IMR-90 (cell line): ENCODE measurements around the gene MS4A18. TPM values are rescaled to one million over a fixed set of nuclear protein-coding genes. Genes with fewer than 3 reads are reported as not detected.

Source experiments
- ATAC-seq: fragments of 200-7000 bp; cut with Tn5 transposase; 2 replicates; pipeline ENCODE4 v1.9.1; 2020; ENCODE audit warnings: low read depth, mild to moderate bottlenecking, moderate library complexity
- BruUV-seq: library from RNA; stranded (reverse); fragments of 400-500 nt; replicated peaks from 2 replicates; lab custom pipeline; 2021; lab: Mats Ljungman, UMichigan
- CTCF ChIA-PET: fragments of 300-600 bp; formaldehyde crosslinking; extraction: SDS; loops from one replicate; lab custom pipeline; 2021; ENCODE audit warnings: antibody characterized with exemption; lab: Yijun Ruan, JAX
- POLR2A ChIA-PET: fragments of 300-600 bp; sonication (Branson Sonifier 250); formaldehyde crosslinking; loops from one replicate; lab custom pipeline; 2022; ENCODE audit warnings: antibody characterized with exemption; ENCODE audit not compliant: unreplicated experiment; lab: Charles Lee
- DNase-seq: peaks from one replicate; pipeline ENCODE4 v3.0.0; 2013
- H2AFZ ChIP-seq: replicated peaks from 2 replicates; pipeline ENCODE3; 2013; ENCODE audit warnings: low read length, mild to moderate bottlenecking; ENCODE audit not compliant: poor library complexity
- H2AK5ac ChIP-seq: 2 replicates; pipeline ENCODE4 v1.6.1; 2013; ENCODE audit warnings: low read depth, low read length, inconsistent platforms
- H2AK9ac ChIP-seq: replicated peaks from 2 replicates; pipeline ENCODE3; 2013; ENCODE audit warnings: mild to moderate bottlenecking, low read depth, low read length, moderate library complexity; ENCODE audit not compliant: poor library complexity
- H2BK120ac ChIP-seq: 2 replicates; pipeline ENCODE4 v1.6.1; 2013; ENCODE audit warnings: low read depth, low read length, inconsistent platforms
- H2BK15ac ChIP-seq: 3 replicates; pipeline ENCODE4 v1.6.1; 2013; ENCODE audit warnings: low read depth, low read length, inconsistent platforms
- H2BK20ac ChIP-seq: 2 replicates; pipeline ENCODE4 v1.6.1; 2013; ENCODE audit warnings: low read depth, mild to moderate bottlenecking, inconsistent platforms, low read length, moderate library complexity
- H2BK5ac ChIP-seq: 2 replicates; pipeline ENCODE4 v1.6.1; 2013; ENCODE audit warnings: mild to moderate bottlenecking, low read depth, low read length, inconsistent platforms; ENCODE audit not compliant: poor library complexity, severe bottlenecking
- H3K14ac ChIP-seq: replicated peaks from 2 replicates; pipeline ENCODE4 v1.6.1; 2013; ENCODE audit warnings: low read depth, low read length, inconsistent platforms
- H3K18ac ChIP-seq: 2 replicates; pipeline ENCODE4 v1.6.1; 2013; ENCODE audit warnings: low read depth, low read length, control low read depth
- H3K23ac ChIP-seq: 2 replicates; pipeline ENCODE4 v1.6.1; 2013; ENCODE audit warnings: low read depth, low read length, inconsistent platforms
- H3K27ac ChIP-seq: 2 replicates; pipeline ENCODE4 v1.5.1; 2013; ENCODE audit warnings: mild to moderate bottlenecking, control low read depth, low read length; ENCODE audit not compliant: insufficient read depth
- H3K27me3 ChIP-seq: 2 replicates; pipeline ENCODE4 v1.6.1; 2013; ENCODE audit warnings: low read length; ENCODE audit not compliant: control insufficient read depth, insufficient read depth
- H3K36me3 ChIP-seq: 2 replicates; pipeline ENCODE4 v1.6.1; 2013; ENCODE audit warnings: low read length, mixed read lengths; ENCODE audit not compliant: control insufficient read depth, insufficient read depth
- H3K4ac ChIP-seq: 2 replicates; pipeline ENCODE4 v1.6.1; 2013; ENCODE audit warnings: low read depth, low read length, inconsistent platforms
- H3K4me1 ChIP-seq: 2 replicates; pipeline ENCODE4 v1.6.1; 2013; ENCODE audit warnings: low read length, mixed read lengths; ENCODE audit not compliant: control insufficient read depth, insufficient read depth
- H3K4me2 ChIP-seq: 2 replicates; pipeline ENCODE4 v1.6.1; 2013; ENCODE audit warnings: low read depth, mild to moderate bottlenecking, control low read depth, low read length, moderate library complexity
- H3K4me3 ChIP-seq: 2 replicates; pipeline ENCODE4 v1.5.1; 2013; ENCODE audit warnings: low read depth, mild to moderate bottlenecking, control low read depth, low read length, moderate library complexity; ENCODE audit not compliant: insufficient read depth
- H3K56ac ChIP-seq: 2 replicates; pipeline ENCODE4 v1.6.1; 2013; ENCODE audit warnings: low read length, inconsistent platforms; ENCODE audit not compliant: insufficient read depth; ENCODE audit errors: extremely low read depth
- H3K79me1 ChIP-seq, 2 experiments: 2 replicates each; pipeline ENCODE4 v1.6.1; 2013; ENCODE audit warnings: low read length in 2 of 2, inconsistent platforms in 1 of 2, low read depth in 1 of 2
- H3K9ac ChIP-seq: 2 replicates; pipeline ENCODE4 v1.6.1; 2013; ENCODE audit warnings: low read depth, low read length, control low read depth
- H3K9me1 ChIP-seq: 2 replicates; pipeline ENCODE4 v1.6.1; 2013; ENCODE audit warnings: low read length, inconsistent platforms; ENCODE audit not compliant: insufficient read depth
- H3K9me3 ChIP-seq: 2 replicates; pipeline ENCODE4 v1.6.1; 2013; ENCODE audit warnings: low read length; ENCODE audit not compliant: control insufficient read depth, insufficient read depth
- H4K20me1 ChIP-seq: 2 replicates; pipeline ENCODE4 v1.6.1; 2013; ENCODE audit warnings: low read length, inconsistent platforms; ENCODE audit not compliant: insufficient read depth
- H4K5ac ChIP-seq: 2 replicates; pipeline ENCODE4 v1.6.1; 2013; ENCODE audit warnings: mild to moderate bottlenecking, low read depth, low read length, control low read depth
- H4K8ac ChIP-seq, 2 experiments: 2 replicates each; pipeline ENCODE4 v1.6.1; 2013; ENCODE audit warnings: low read depth in 2 of 2, low read length in 2 of 2, control low read depth in 1 of 2, inconsistent platforms in 1 of 2
- H4K91ac ChIP-seq: 2 replicates; pipeline ENCODE4 v1.6.1; 2013; ENCODE audit warnings: low read depth, low read length, inconsistent platforms; ENCODE audit not compliant: insufficient read depth
- BHLHE40 ChIP-seq: fragments of 150-350 bp; IDR thresholded peaks from 2 replicates; pipeline ENCODE4 v1.6.1; 2016; ENCODE audit warnings: mild to moderate bottlenecking, low read depth, low read length
- CEBPB ChIP-seq: IDR thresholded peaks from 2 replicates; pipeline ENCODE4 v1.6.1; 2012; ENCODE audit warnings: low read depth, low read length, improper control_type of control experiment
- CHD1 ChIP-seq: IDR thresholded peaks from 2 replicates; pipeline ENCODE4 v1.6.1; 2012; ENCODE audit warnings: low read depth, low read length, improper control_type of control experiment
- CTCF ChIP-seq: conservative IDR thresholded peaks from 2 replicates; pipeline ENCODE4 v1.5.1; 2012; ENCODE audit warnings: mild to moderate bottlenecking, low read depth, low read length, improper control_type of control experiment
- ELK1 ChIP-seq: fragments of 150-350 bp; IDR thresholded peaks from 2 replicates; pipeline ENCODE4 v1.6.1; 2016; ENCODE audit warnings: low read depth, mild to moderate bottlenecking, low read length, moderate library complexity, borderline replicate concordance
- FOS ChIP-seq: fragments of 150-350 bp; IDR thresholded peaks from 2 replicates; pipeline ENCODE4 v1.6.1; 2016; ENCODE audit warnings: low read depth, low read length
- MAFK ChIP-seq: IDR thresholded peaks from 2 replicates; pipeline ENCODE4 v1.6.1; 2012; ENCODE audit warnings: low read depth, low read length, improper control_type of control experiment
- MAZ ChIP-seq: IDR thresholded peaks from 2 replicates; pipeline ENCODE4 v1.6.1; 2012; ENCODE audit warnings: low read depth, mild to moderate bottlenecking, low read length, improper control_type of control experiment, moderate library complexity, borderline replicate concordance
- MXI1 ChIP-seq: IDR thresholded peaks from 2 replicates; pipeline ENCODE4 v1.6.1; 2012; ENCODE audit warnings: low read depth, mild to moderate bottlenecking, low read length, moderate library complexity, borderline replicate concordance
- NFE2L2 ChIP-seq: fragments of 150-350 bp; IDR thresholded peaks from 2 replicates; pipeline ENCODE4 v1.6.1; 2016; ENCODE audit warnings: low read depth, mild to moderate bottlenecking, low read length
- POLR2A ChIP-seq: IDR thresholded peaks from 2 replicates; pipeline ENCODE4 v1.6.1; 2012; ENCODE audit warnings: mild to moderate bottlenecking, low read depth, low read length
- RAD21 ChIP-seq: IDR thresholded peaks from 2 replicates; pipeline ENCODE4 v1.6.1; 2012; ENCODE audit warnings: low read length, improper control_type of control experiment
- RCOR1 ChIP-seq: IDR thresholded peaks from 2 replicates; pipeline ENCODE4 v1.6.1; 2012; ENCODE audit warnings: mild to moderate bottlenecking, low read length, improper control_type of control experiment; ENCODE audit not compliant: insufficient replicate concordance
- RFX5 ChIP-seq: IDR thresholded peaks from 2 replicates; pipeline ENCODE4 v1.8.0; 2012; ENCODE audit warnings: low read depth, mild to moderate bottlenecking, low read length, moderate library complexity
- SMC3 ChIP-seq: fragments of 150-350 bp; IDR thresholded peaks from 2 replicates; pipeline ENCODE4 v1.6.1; 2016; ENCODE audit warnings: low read depth, mild to moderate bottlenecking, antibody characterized with exemption, low read length, moderate library complexity
- USF2 ChIP-seq: fragments of 150-350 bp; IDR thresholded peaks from 2 replicates; pipeline ENCODE4 v1.6.1; 2017; ENCODE audit warnings: mild to moderate bottlenecking, antibody characterized with exemption, low read length, low read depth
- WGBS, 2 experiments: methylation state at CpG; one replicate each; pipeline versions ENCODE4 v1.1.5 to v1.1.7; 2013; ENCODE audit warnings: missing lambda C conversion rate in 2 of 2; ENCODE audit not compliant: insufficient read length in 1 of 2; ENCODE audit errors: extremely low coverage in 2 of 2; 5-methylcytosine and 5-hydroxymethylcytosine counted together
- dilution Hi-C: fragments of 300-500 bp; cut with HindIII; formaldehyde crosslinking; loops from one replicate; pipeline ENCODE4 v1.14.3; 2018; ENCODE audit warnings: low sequenced_read_pairs; ENCODE audit not compliant: unreplicated experiment
- in situ Hi-C: fragments of 300-500 bp; cut with MboI; formaldehyde crosslinking; loops from 3 replicates; pipeline ENCODE4 v1.14.3; 2019; ENCODE audit warnings: low sequenced_read_pairs, inconsistent platforms, mixed read lengths
- intact Hi-C: fragments of 100-400 bp; cut with micrococcal nuclease; formaldehyde crosslinking; loops from 2 replicates; pipeline ENCODE4 v1.10.0; 2022
- polyA plus RNA-seq, 3 experiments: library from polyadenylated mRNA; depleted of rRNA; stranded (reverse); fragments of >200 nt; gene quantifications; 2 replicates each; pipeline ENCODE4 v1.2.3, GENCODE V29; 2012; ENCODE audit warnings: low replicate concordance in 1 of 3
- total RNA-seq: library from RNA; depleted of rRNA; stranded (reverse); fragments of >200 nt; gene quantifications from 2 replicates; pipeline ENCODE4 v1.2.3, GENCODE V29; 2012

MS4A18 gene
- total and polyA plus RNA-seq, 2 of the 4 experiments (the other 2 are of a cell fraction), result not detected

- no peaks in the 10 kb centered on the region for H3K9me1 ChIP-seq
- no peak overlapping the region for H3K27ac ChIP-seq
- POLR2A ChIA-PET, result no interaction called here
- dilution Hi-C loops (no loop called here), in situ Hi-C loops (no loop called here), intact Hi-C loops (no loop called here)
- H4K91ac ChIP-seq, result no peak overlapping the region
- no peak overlapping the region for H4K5ac ChIP-seq
- H2AK5ac ChIP-seq, result no peak overlapping the region
- no peak overlapping the region for H3K14ac ChIP-seq
- DNase-seq (no peak), ATAC-seq (no peak)
- H3K9ac ChIP-seq, result no peak overlapping the region
- no peak overlapping the region for H3K4me2 ChIP-seq
- no peaks in the 10 kb centered on the region; the same call in none of the 2 replicates for H3K27me3 ChIP-seq
- no peak overlapping the region for H4K8ac ChIP-seq
- no peak overlapping the region for H2AK9ac ChIP-seq
- no peak overlapping the region for H2BK15ac ChIP-seq
- BruUV-seq, result no TSS peak
- H3K4ac ChIP-seq, result no peak overlapping the region
- no peak overlapping the region for H2BK120ac ChIP-seq
- no peak overlapping the region for H2AFZ ChIP-seq
- no CpG with 5 or more reads among the region's 4 CpGs for WGBS, 2 experiments
- H3K79me1 ChIP-seq, result no peaks in the 10 kb centered on the region
- H3K23ac ChIP-seq, result no peak overlapping the region
- no peaks in the 10 kb centered on the region for H3K9me3 ChIP-seq
- no peaks in the 10 kb centered on the region for H4K20me1 ChIP-seq
- no peaks in the 10 kb centered on the region for H3K4me1 ChIP-seq
- H2BK5ac ChIP-seq, result no peak overlapping the region
- no peak overlapping the region for H3K4me3 ChIP-seq
- H2BK20ac ChIP-seq, result no peak overlapping the region
- TF ChIP-seq FOS, result no peak
- TF ChIP-seq RAD21, result no peak
- no peak for TF ChIP-seq MAFK
- TF ChIP-seq USF2, result no peak
- TF ChIP-seq RCOR1, result no peak
- TF ChIP-seq POLR2A, result no peak
- no peak for TF ChIP-seq RFX5
- TF ChIP-seq CHD1, result no peak
- TF ChIP-seq MAZ, result no peak
- TF ChIP-seq BHLHE40, result no peak
- no peak for TF ChIP-seq CTCF
- no peak for TF ChIP-seq SMC3
- no peak for TF ChIP-seq MXI1
- no peak for TF ChIP-seq CEBPB
- TF ChIP-seq NFE2L2, result no peak
- TF ChIP-seq ELK1, result no peak
- no peaks in the 10 kb centered on the region for H3K36me3 ChIP-seq
- CTCF ChIA-PET, result no interaction called here
- no peak overlapping the region for H3K18ac ChIP-seq
- H3K56ac ChIP-seq, result no peak overlapping the region
Measured at GRCh38 chr11:60734279-60734678, 9.8 kb downstream of the MS4A18 start.
